Measurements from ENCODE around the gene FAXC.
"Not testable (repeated sequence)": the region's sequence is repeated elsewhere in the genome, so short reads cannot be mapped to it uniquely, and the experiment has no call there.

The FAXC gene

GRCh38 chr6:99282479-99283062 lies 66.9 kb downstream of the FAXC start:
- DNase-seq: no peak

- no peak for DNase-seq
Observed at GRCh38 chr6:99276747-99277146, 72.7 kb downstream of the FAXC start.

GRCh38 chr6:99270826-99271225 lies 78.6 kb downstream of the FAXC start:
- no peak for DNase-seq

GRCh38 chr6:99270030-99270429 lies 79.4 kb downstream of the FAXC start:
- DNase-seq: no peak

- DNase-seq: no peak
Observed at GRCh38 chr6:99269207-99269606, 80.3 kb downstream of the FAXC start.

- DNase-seq: not testable (repeated sequence)
Observed at GRCh38 chr6:99266996-99267395, 82.5 kb downstream of the FAXC start.

- not testable (repeated sequence) for DNase-seq
Observed at GRCh38 chr6:99265447-99265846, 84.0 kb downstream of the FAXC start.

- DNase-seq: no peak
Observed at GRCh38 chr6:99254616-99255550, 94.6 kb downstream of the FAXC start.

GRCh38 chr6:99253271-99253670 lies 96.2 kb downstream of the FAXC start:
- no peak for DNase-seq

GRCh38 chr6:99252421-99252820 lies 97.1 kb downstream of the FAXC start:
- no peak for DNase-seq

- DNase-seq: no peak
Observed at GRCh38 chr6:99250476-99250875, 99.0 kb downstream of the FAXC start.

GRCh38 chr6:99246602-99247001 lies 102.9 kb downstream of the FAXC start:
- DNase-seq: no peak

- no peak for DNase-seq
Observed at GRCh38 chr6:99241905-99242534, 107.5 kb downstream of the FAXC start.

GRCh38 chr6:99236010-99236409 lies 113.5 kb downstream of the FAXC start:
- no peak for DNase-seq

GRCh38 chr6:99233219-99233618 lies 116.3 kb downstream of the FAXC start:
- no peak for DNase-seq

GRCh38 chr6:99232056-99232455 lies 117.4 kb downstream of the FAXC start:
- no peak for DNase-seq

GRCh38 chr6:99225172-99225571 lies 124.3 kb downstream of the FAXC start:
- DNase-seq: no peak

All from activated CD4-positive, CD25-positive, alpha-beta regulatory T cell treated with anti-CD3 and anti-CD28 coated beads, Interleukin-2, amount 50 U/mL, for 72 hours (primary cell).